GM21447 (cell line): ENCODE data around the gene KANSL2.
"Not testable (repeated sequence)": the region's sequence is repeated elsewhere in the genome, so short reads cannot be mapped to it uniquely, and the experiment has no call there.

Experiments
- ATAC-seq: cut with Tn5 transposase; IDR thresholded peaks from one replicate; pipeline ENCODE4 v1.9.1; 2021; ENCODE audit not compliant: unreplicated experiment

Gene KANSL2

DNA sequence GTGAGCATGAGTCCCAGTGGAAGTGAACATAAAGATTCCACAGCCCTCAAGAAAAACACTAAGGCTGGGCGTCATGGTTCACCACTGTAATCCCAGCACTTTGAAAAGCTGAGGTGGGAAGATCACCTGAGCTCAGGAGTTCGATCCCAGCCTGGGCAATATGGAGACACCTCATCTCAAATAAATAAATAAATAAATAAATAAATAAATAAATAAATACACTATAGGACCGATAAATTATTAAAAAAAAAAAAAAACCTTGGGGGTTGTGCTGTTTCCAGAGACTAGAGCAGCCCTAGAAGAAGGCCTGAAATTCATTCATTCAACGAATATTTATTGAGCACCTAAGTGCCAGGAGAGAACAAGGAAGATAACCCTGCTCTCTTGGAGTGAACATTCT lies 1.5 kb upstream of the KANSL2 start:
- no peak for ATAC-seq

DNA sequence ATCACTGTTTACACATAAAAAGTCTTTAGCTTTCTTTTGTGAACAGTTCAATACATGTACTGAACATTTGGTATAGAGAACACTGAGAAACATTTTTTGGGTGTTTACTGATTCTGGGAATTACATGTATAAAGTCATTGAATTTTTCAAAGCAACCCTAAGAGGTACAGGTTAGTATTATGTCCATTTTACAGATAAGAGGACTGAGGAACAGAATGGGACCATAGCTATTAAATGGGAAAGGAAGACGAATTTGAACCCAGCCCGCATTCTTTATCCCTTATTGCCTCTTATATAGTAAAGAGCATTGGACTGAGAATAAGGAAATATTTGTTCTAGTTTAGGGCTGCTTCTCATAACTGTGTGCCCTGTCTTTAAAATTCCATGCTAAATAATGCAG lies 889 bp upstream of the KANSL2 start:
- no peak for ATAC-seq

DNA sequence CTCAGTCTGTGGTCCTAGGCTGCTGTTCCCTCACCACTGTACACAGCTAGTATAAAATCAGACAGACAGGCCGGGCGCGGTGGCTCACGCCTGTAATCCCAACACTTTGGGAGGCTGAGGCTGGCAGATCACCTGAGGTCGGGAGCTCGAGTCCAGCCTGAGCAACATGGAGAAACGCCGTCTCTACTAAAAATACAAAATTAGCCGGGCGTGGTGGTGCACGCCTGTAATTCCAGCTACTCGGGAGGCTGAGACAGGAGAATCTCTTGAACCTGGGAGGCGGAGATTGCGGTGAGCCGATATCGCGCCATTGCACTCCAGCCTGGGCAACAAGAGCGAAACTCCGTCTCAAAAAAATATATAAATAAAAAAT lies 481 bp upstream of the KANSL2 start:
- ATAC-seq: not testable (repeated sequence)

DNA sequence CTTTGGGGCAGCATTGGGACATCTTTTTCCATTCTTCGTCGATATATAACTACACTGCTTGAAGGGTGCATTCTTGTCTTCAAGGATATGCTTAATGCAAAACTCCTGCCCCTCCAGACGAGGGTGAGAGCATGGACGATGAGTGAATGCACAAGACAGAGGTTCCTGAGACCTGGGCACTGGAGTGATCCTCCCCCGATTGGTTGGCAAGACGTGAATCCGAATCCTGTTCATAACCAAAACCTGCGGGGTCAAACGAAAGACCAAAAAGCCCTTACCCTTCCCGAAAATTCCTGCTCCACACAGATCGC lies 684 bp downstream of the KANSL2 start:
- no peak for ATAC-seq

DNA sequence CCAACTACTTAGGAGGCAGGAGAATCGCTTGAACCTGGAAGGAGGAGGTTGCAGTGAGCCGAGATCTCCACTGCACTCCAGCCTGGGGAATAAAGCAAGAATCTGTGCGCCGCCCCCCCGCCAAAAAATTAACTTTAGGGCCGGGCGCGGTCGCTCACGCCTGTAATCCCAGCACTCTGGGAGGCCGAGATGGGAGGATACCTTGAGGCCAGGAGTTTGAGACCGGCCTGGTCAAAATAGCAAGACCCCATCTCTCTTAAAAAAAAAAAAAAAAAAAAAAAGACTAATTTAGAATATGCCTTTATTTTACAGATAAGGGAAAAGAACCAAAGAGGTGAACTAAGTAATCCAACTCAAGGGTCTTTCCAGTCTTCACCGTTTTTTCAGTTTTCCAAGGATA lies 1.2 kb downstream of the KANSL2 start:
- no peak for ATAC-seq

DNA sequence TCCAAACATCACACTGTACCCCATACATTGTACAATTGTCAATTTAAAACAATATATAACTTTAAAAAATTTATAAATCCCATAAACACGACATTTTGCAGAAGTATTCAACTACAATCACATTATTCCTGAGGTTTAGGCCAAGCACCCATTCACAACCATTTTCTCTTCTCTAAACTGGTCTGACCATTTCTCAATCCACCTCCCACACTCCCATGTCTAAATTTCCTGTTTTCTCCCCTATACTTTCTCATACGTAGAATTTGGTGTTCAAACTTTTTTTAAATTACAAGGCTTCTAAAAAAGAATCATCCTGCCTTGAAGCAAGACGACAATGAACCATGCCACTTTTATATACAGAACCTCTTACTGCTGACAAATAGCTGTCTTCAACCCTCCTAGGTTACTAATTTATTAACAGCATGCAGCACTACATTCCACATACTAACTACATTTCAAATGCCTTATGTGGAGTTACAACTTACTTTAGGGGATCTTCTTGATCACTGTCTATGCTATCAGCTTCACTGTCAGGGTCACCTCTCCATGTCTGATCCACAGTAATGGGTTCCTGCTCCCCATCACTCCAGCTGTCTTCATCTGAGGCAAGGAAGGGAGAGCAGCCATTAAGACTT lies 3.4 kb downstream of the KANSL2 start:
- ATAC-seq: no peak

DNA sequence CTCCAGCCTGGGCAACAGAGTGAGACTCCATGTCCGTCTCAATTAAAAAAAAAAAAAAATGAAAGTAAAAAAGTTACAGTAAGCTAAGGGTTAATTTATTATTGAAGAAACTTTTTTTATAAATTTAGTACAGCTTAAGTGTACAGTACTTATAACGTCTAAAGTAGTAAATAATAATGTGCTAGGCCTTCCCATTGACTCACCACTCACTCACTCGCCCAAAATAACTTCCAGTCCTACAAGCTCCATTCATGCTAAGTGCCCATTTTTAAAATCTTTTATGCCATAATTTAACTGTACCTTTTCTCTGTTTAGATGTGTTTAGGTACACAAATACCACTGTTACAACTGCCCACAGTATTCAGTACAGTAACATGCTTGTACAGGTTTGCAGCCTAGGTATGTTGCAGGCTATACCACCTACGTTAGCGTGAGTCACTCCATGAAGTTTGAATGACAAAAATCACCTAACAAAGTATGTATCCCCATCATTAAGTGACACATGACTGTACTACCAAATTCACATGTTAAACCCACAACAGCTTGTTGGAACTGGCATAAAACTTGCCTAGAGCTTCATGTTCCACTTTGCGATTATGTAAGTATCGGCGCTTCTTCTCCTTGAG lies 10.7 kb downstream of the KANSL2 start:
- ATAC-seq: no peak

DNA sequence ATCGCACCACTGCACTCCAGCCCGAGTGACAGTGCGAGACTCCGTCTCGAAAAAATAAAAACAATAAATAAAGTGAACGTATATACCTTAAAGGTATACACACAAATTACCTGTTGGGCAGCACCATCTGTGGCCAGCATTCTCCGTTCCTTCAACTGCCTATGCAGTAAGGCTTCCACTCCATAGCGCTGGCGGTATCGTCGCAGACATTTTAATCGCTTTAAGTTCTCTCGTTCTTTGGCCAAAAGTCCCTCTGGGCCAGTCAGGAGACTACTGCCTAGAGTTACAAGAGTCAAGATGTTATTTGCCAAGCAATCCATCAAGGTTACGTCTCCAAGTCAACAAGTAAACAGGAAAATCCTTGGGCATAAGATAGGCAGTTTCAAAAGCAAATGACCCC lies 13.0 kb downstream of the KANSL2 start:
- no peak for ATAC-seq

DNA sequence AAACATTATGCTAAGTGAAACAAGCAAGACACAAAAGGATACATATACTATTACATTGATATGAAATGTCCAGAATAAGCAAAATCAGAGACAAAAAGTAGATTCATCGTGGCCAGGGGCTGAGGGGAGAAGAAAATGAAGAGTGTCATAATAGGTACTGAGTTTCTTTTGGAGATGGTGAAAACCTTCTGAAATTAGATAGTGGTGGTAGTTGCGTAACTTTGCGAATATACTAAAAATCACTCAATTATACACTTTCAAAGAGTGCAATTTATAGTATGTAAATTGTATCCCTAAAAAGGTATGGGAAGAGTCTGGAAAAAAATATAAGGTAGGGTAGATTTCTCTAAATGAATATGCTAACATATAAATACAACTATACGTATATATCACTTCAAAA lies 22.2 kb downstream of the KANSL2 start:
- no peak for ATAC-seq

DNA sequence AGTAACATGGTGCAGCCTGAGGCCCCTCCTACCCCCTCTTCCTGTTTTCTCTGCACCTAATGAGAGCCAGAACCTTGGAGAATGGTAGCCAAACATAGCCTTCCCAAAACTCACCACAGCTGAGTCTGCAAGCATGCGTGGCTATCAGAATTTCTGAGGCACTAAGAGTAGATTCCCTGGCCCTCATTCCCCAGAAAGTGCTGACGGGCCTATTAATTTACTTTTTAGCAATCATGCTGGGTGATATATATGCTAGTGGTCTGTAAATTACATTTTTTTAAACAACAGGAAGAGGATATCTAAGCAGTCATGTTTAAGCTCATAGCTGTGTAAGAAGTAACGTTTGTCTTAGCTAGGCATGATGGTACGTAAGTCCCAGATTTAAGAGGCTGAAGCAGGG lies 30.4 kb downstream of the KANSL2 start:
- no peak for ATAC-seq

DNA sequence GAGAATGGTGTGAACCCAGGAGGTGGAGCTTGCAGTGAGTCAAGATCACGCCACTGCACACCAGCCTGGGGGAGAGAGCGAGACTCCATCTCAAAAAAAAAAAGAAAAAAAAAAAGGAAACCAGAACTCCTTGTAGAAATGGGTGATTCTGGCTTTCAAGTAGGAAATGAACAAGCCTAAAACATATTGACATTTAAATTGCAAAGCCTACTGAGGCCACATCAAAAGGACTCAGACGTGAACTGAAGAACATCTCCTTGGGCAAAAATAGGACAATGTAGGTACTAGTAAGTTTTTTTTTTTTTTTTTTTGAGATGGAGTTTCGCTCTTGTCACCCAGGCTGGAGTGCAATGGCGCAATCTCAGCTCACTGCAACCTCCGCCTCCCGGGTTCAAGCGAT lies 36.7 kb downstream of the KANSL2 start:
- ATAC-seq: not testable (repeated sequence)

DNA sequence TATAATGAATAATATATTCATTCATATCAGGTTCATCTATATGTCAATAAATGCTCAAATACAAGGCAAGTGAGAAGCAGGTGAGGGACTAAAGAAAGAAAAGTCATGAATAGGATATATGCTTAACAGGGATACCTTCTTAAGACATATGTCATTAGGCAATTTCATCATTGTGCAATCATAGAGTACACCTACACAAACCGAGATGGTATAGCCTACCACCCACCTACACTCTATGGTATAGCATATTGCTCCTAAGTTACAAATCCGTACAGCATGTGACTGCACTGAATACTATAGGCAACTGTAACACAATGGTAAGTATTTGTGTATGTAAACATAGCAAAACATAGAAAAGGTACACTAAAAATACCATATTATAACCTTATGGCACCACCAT lies 39.0 kb downstream of the KANSL2 start:
- no peak for ATAC-seq

DNA sequence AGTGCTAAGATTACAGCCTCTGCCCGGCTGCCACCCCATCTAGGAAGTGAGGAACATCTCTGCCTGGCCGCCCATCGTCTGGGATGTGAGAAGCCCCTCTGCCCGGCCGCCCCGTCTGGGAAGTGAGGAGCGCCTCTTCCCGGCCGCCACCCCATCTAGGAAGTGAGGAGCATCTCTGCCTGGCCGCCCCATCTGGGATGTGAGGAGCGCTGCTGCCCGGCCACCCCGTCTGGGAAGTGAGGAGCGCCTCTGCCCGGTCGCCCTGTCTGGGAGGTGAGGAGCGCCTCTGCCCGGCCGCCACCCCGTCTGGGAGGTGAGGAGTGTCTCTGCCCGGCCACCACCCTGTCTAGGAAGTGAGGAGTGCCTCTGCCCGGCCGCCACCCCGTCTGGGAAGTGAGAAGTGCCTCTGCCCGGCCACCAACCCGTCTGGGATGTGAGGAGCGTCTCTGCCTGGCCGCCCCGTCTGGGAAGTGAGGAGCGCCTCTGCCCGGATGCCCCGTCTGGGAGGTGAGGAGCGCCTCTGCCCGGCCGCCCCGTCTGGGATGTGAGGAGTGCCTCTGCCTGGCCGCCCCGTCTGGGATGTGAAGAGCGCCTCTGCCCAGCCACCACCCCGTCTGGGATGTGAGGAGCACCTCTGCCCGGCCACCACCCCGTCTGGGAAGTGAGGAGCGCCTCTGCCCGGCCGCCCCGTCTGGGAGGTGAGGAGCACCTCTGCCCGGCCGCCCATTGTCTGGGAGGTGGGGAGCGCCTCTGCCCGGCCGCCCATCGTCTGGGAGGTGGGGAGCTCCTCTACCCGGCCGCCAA lies 40.1 kb downstream of the KANSL2 start:
- not testable (repeated sequence) for ATAC-seq

DNA sequence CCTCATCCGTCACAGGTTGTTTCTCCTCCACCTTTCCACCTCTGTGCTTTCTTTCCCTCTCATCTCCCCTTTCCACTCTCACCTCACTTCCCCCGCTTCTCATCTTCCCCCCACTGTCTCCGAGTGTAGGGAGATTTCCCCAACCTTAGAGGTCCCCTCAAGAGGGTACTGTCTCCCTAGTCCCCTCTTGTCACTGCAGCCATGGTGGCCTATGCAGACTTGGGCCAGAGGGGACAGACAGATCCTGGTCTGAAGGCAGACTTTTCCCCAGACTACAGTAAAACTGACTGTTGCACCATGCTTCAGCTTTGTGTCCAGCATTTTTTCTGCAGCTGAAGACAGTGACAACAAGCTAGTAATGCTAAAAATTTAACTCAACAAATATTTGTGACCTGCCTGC lies 41.2 kb downstream of the KANSL2 start:
- ATAC-seq: no peak

DNA sequence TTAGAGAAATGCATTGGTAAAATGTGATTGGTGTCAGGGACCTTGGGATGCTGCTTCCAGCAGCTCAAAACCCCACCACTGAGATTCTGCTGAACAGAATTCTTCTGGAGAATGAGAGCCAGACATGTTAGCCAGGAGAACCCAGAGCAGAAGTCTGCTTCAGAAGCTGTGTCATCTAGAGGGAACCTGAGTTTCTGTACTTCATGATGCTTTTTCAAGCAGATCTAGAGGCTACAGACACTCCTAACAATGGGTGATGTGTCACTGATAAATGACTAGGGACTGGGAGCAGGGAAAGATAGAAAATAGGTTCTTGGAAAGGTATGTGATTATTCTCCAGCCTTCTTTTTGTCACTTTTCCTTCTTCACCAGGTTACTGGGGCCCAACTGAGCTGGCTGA lies 41.6 kb downstream of the KANSL2 start:
- ATAC-seq: no peak

DNA sequence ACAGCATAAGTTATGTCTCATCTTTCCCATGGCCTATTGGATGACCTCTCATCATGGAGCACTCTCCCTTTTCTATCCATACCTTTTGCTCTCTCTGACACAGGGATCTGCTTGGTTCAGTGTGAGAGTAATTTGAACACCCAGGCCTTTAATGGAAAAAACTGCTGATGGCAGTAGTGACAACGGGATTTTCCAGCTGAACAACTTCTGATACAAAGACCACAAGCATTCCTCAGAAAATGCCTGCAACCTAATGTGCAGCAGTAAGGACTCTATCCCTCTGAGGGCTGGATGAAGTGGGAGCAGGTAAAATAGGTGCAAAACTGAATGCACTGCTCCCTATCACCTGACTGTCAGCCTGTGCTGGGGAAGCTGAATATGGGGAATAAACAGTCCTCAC lies 51.0 kb downstream of the KANSL2 start:
- no peak for ATAC-seq

DNA sequence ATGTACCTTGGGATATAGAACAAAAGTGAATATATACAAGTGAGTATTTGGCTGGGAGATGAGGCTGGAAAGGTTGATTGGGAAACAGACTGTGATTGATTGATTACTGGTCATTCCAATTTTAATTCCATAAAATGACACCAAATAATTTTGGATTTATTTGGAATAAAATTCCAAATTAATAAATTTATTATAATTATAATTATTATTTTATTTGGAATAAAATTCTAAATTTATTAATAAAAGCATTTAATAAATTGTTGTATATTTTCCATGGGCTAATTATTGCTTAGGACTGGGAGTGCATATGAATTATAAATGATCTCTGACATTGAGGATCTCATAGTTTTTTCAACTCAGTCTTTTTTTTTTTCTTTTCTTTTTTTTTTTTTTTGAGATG lies 51.7 kb downstream of the KANSL2 start:
- ATAC-seq: no peak

DNA sequence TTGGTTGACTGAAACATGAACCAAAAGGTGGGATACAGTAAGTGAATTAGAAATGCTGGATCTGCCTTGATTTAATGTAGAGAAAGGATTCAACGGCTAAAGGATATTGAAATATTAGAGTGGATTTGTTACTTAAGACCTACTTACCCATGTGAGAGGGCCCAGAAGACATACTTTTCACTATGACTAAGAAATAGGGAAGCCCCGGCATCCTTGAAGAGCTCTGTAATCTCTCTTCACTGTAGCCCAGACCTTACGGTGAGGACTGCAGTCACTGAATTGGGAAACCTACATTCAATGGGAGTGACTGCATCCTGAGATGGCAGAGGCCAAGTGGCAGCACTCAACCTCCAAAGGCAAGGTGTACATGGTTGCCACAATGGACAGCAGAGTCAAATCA lies 52.5 kb downstream of the KANSL2 start:
- no peak for ATAC-seq

DNA sequence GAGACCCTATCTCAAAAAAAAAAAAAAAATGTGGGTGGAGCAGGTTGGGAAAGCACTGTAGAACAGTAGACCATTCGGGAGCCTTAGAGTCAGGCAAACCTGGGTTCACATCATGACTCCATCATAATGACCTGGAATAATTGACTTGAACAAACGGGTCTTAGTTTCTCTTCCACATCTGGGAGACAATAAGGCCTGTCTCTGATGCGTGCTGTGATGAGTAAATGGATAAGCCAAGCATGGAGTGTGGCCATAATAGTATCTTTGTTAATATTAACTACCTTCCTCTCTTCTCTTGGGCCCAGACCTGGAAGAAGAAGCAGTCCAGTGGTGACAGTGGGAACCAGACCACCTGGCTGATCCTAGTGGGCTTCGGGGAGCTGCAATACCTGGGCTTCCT lies 54.5 kb downstream of the KANSL2 start:
- no peak for ATAC-seq

DNA sequence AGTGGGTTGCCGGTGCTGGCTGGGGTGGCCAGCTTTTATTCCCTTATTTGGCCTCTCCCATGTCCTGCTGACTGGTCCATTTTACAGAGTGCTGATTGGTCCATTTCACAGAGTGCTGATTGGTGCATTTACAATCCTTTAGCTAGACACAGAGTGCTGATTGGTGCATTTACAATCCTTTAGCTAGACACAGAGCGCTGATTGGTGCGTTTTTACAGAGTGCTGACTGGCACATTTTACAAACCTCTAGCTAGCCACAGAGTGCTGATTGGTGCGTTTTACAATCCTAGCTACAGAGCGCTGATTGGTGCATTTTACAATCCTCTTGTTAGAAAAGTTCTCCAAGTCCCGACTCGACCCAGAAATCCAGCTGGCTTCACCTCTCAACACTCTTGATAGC lies 59.0 kb downstream of the KANSL2 start:
- not testable (repeated sequence) for ATAC-seq

DNA sequence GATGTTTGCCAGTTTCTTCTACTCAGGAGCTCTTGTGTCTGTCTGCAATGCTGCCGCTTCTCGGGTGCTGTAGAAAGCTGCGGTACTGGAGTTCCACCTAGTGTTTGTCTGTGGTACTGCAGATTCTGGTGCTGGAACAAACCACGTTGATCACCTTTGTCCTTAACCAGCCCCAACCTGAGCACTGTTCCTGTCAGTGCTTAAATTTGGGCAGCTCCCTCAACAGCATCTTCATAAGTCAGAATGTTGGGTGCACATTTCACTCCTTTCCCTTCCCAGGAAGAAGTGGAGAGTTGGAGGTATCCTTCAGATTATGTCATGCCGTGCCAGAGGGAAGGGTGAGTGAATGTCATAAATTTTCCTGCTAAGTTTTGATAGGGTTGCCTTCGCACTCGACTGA lies 63.5 kb downstream of the KANSL2 start:
- no peak for ATAC-seq

DNA sequence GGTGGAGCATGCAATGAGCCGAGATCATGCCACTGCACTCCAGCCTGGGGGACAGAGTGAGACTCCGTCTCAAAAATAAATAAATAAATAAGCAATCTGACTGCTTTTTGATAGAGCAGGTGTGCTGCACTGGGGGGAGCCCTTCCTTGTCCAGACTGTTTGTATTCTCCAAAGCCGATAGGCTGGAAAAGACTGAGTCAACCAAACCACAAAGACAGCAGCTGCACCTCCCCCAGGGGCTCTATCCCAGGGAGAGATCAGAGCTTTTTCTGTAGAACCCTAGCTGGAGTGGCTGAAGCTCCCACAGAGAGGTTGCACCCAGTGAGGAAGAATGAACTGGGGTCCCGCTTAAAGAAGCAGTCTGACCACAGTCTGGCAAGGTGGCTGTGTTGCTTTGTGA lies 66.4 kb downstream of the KANSL2 start:
- no peak for ATAC-seq

DNA sequence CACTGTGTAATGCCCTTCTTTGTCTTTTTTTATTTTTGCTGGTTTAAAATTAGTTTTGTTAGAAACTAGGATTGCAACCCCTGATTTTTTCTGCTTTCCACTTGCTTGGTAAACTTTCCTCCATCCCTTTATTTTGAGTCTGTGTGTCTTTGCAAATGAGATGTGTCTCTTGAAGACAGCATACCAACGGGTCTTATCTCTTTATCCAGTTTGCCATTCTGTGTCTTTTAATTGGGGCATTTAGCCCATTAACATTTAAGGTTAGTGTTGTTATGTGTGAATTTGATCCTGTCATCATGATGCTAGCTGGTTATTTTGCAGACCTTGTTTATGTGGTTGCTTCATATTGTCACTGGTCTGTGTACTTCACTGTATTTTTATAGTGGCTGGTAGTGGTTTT lies 68.7 kb downstream of the KANSL2 start:
- no peak for ATAC-seq
